GM13977 (cell line): ENCODE results near the gene RASSF3.

Experiments
- DNase-seq: peaks from one replicate; pipeline ENCODE4 v3.0.0; 2012; ENCODE audit warnings: low spot score
- CTCF ChIP-seq: IDR thresholded peaks from 2 replicates; pipeline ENCODE4 v1.5.1; 2012; ENCODE audit warnings: mild to moderate bottlenecking, control low read depth; ENCODE audit not compliant: insufficient read depth; ENCODE audit errors: extremely low read depth, missing control alignments
- in situ Hi-C: fragments of 300-500 bp; cut with MboI; formaldehyde crosslinking; loops from one replicate; pipeline ENCODE4 v1.12.0; 2022; ENCODE audit warnings: low sequenced_read_pairs, low pct_unique_long_range_greater_than_20kb, mixed read lengths, inconsistent platforms; ENCODE audit not compliant: unreplicated experiment

The RASSF3 gene

GRCh38 chr12:64716371-64716770 lies 106.1 kb downstream of the RASSF3 start:
- no peak for DNase-seq
- no peak for TF ChIP-seq CTCF
- in situ Hi-C loops: no loop called here

GRCh38 chr12:64716839-64717455 lies 106.7 kb downstream of the RASSF3 start:
- in situ Hi-C loops: no loop called here
- no peak for TF ChIP-seq CTCF
- DNase-seq: no peak

GRCh38 chr12:64718649-64719048 lies 108.4 kb downstream of the RASSF3 start:
- TF ChIP-seq CTCF: no peak
- in situ Hi-C loops: no loop called here
- DNase-seq: no peak

- no peak for TF ChIP-seq CTCF
- DNase-seq: no peak
- in situ Hi-C loops: no loop called here
Observed at GRCh38 chr12:64720884-64721283, 110.6 kb downstream of the RASSF3 start.

GRCh38 chr12:64722835-64723234 lies 112.5 kb downstream of the RASSF3 start:
- TF ChIP-seq CTCF: no peak
- in situ Hi-C loops: no loop called here
- DNase-seq: no peak

GRCh38 chr12:64723630-64724029 lies 113.3 kb downstream of the RASSF3 start:
- no peak for TF ChIP-seq CTCF
- in situ Hi-C loops: no loop called here
- no peak for DNase-seq
